GM12891 (cell line): ENCODE measurements around the gene PJA2.

Experiments
- DNase-seq: peaks from one replicate; pipeline ENCODE4 v3.0.0; 2011; ENCODE audit warnings: low spot score; ENCODE audit not compliant: insufficient read length
- FAIRE-seq: peaks from 2 replicates; lab custom pipeline; 2011; peaks lifted over from hg19 to GRCh38; lab: Jason Lieb, UNC
- PAX5 ChIP-seq: IDR thresholded peaks from 2 replicates; pipeline ENCODE4 v1.6.1; 2011; ENCODE audit warnings: low read length, moderate library complexity, mild to moderate bottlenecking; ENCODE audit not compliant: insufficient read depth, severe bottlenecking
- POLR2A ChIP-seq: IDR thresholded peaks from 2 replicates; pipeline ENCODE4 v1.6.1; 2011; ENCODE audit warnings: low read depth, low read length, control low read depth
- POLR2AphosphoS5 ChIP-seq: IDR thresholded peaks from 2 replicates; pipeline ENCODE4 v1.6.1; 2011; ENCODE audit warnings: low read depth, low read length, control low read depth
- POU2F2 ChIP-seq: IDR thresholded peaks from 2 replicates; pipeline ENCODE4 v1.6.1; 2011; ENCODE audit warnings: low read depth, mild to moderate bottlenecking, control low read depth, low read length, moderate library complexity
- SPI1 ChIP-seq: IDR thresholded peaks from 2 replicates; pipeline ENCODE4 v1.6.1; 2011; ENCODE audit warnings: low read depth, low read length, control low read depth
- TAF1 ChIP-seq: IDR thresholded peaks from 2 replicates; pipeline ENCODE4 v1.6.1; 2011; ENCODE audit warnings: low read depth, low read length, control low read depth

Gene PJA2

GRCh38 chr5:109354761-109355160 is 55.0 kb downstream of the PJA2 start:
- FAIRE-seq (no peak), DNase-seq (no peak)
- no peak for TF ChIP-seq POLR2AphosphoS5
- no peak for TF ChIP-seq PAX5
- TF ChIP-seq SPI1 = no peak
- no peak for TF ChIP-seq POU2F2
- TF ChIP-seq TAF1 = no peak
- TF ChIP-seq POLR2A = no peak

- TF ChIP-seq PAX5 (no peak), TAF1 (no peak), POU2F2 (no peak), POLR2A (no peak), POLR2AphosphoS5 (no peak), SPI1 (no peak)
- no peak for DNase-seq
- FAIRE-seq = no peak
These were observed 57.5 kb downstream of the PJA2 start for GRCh38 chr5:109351988-109352864.

GRCh38 chr5:109350537-109351270 is 59.1 kb downstream of the PJA2 start:
- DNase-seq = no peak
- no peak for FAIRE-seq
- TF ChIP-seq POLR2AphosphoS5 = no peak
- TF ChIP-seq POLR2A = no peak
- no peak for TF ChIP-seq POU2F2
- TF ChIP-seq PAX5 = no peak
- TF ChIP-seq SPI1 = no peak
- no peak for TF ChIP-seq TAF1

- DNase-seq (no peak), FAIRE-seq (peak; percentile 20)
- TF ChIP-seq POU2F2 (no peak), TAF1 (no peak), PAX5 (no peak), SPI1 (no peak), POLR2A (no peak), POLR2AphosphoS5 (no peak)
These were observed 60.4 kb downstream of the PJA2 start for GRCh38 chr5:109349388-109349787.

GRCh38 chr5:109347252-109347888 is 62.4 kb downstream of the PJA2 start:
- DNase-seq (no peak), FAIRE-seq (no peak)
- TF ChIP-seq POU2F2 = no peak
- TF ChIP-seq PAX5 = no peak
- TF ChIP-seq POLR2AphosphoS5 = no peak
- no peak for TF ChIP-seq POLR2A
- no peak for TF ChIP-seq TAF1
- TF ChIP-seq SPI1 = no peak

- no peak for FAIRE-seq
- no peak for DNase-seq
- no peak for TF ChIP-seq POLR2AphosphoS5
These were observed 64.1 kb downstream of the PJA2 start for GRCh38 chr5:109345699-109346098.

- TF ChIP-seq POLR2AphosphoS5 (no peak), TAF1 (no peak), POU2F2 (no peak), POLR2A (no peak), SPI1 (no peak), PAX5 (no peak)
- no peak for FAIRE-seq
These were observed 69.4 kb downstream of the PJA2 start for GRCh38 chr5:109340351-109340750.

GRCh38 chr5:109335114-109335513 is 74.7 kb downstream of the PJA2 start:
- DNase-seq = no peak
- FAIRE-seq = no peak
- TF ChIP-seq POLR2AphosphoS5 (no peak), POU2F2 (no peak), SPI1 (no peak), TAF1 (no peak), POLR2A (no peak), PAX5 (no peak)

More at GRCh38 chr5:109340351-109340750, 69.4 kb downstream of the PJA2 start:
- DNase-seq = no peak

- DNase-seq = no peak
- TF ChIP-seq POLR2AphosphoS5 (no peak), POLR2A (no peak), TAF1 (no peak), PAX5 (no peak), SPI1 (no peak), POU2F2 (no peak)
- FAIRE-seq = no peak
These were observed 75.7 kb downstream of the PJA2 start for GRCh38 chr5:109334056-109334455.
